ENCODE data around the gene HLA-DQB2.

DNA sequence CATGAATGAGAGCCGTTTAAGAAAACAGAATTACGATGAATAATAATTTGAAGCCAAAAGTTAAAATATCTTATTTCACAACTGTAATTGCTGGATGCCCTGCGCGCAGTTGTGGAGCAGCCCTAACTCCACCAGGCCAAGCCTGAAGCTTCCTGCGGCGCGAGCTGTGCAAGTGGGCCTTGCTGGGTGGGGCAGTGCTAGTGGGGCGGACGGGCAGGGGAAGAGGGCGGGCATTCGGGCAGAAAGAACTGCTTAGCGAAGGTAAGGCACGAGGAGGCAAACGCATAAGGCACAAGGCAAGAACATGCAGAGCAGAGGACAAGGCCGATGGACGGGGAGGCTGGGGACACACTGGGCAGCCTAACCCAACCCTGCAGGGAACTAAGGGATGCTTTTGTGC lies 2.3 kb downstream of the HLA-DQB2 start:
- TF ChIP-seq, protein P1, sequence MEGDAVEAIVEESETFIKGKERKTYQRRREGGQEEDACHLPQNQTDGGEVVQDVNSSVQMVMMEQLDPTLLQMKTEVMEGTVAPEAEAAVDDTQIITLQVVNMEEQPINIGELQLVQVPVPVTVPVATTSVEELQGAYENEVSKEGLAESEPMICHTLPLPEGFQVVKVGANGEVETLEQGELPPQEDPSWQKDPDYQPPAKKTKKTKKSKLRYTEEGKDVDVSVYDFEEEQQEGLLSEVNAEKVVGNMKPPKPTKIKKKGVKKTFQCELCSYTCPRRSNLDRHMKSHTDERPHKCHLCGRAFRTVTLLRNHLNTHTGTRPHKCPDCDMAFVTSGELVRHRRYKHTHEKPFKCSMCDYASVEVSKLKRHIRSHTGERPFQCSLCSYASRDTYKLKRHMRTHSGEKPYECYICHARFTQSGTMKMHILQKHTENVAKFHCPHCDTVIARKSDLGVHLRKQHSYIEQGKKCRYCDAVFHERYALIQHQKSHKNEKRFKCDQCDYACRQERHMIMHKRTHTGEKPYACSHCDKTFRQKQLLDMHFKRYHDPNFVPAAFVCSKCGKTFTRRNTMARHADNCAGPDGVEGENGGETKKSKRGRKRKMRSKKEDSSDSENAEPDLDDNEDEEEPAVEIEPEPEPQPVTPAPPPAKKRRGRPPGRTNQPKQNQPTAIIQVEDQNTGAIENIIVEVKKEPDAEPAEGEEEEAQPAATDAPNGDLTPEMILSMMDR (IDR thresholded peaks at IDR 0.05) = no peak
- TF ChIP-seq POLR2A (IDR thresholded peaks at IDR 0.05) = no peak
